H9 (cell line): ENCODE results near the gene ZNF584. TPM values are rescaled to one million over a fixed set of nuclear protein-coding genes. Genes with fewer than 3 reads are reported as not detected.

ENCODE experiments used
- DNase-seq: peaks from one replicate; pipeline ENCODE4 v3.0.0-alpha.2; 2017
- H2AFZ ChIP-seq: one replicate; pipeline ENCODE4 v1.6.1; 2013; ENCODE audit warnings: mild to moderate bottlenecking, low read length, control low read depth, moderate library complexity
- H2AK5ac ChIP-seq: 2 replicates; pipeline ENCODE4 v1.6.1; 2013; ENCODE audit warnings: low read length, control low read depth, mixed read lengths; ENCODE audit not compliant: insufficient read length
- H2BK120ac ChIP-seq: one replicate; pipeline ENCODE4 v1.6.1; 2013; ENCODE audit warnings: low read depth, mild to moderate bottlenecking, low read length, control low read depth, inconsistent platforms; ENCODE audit not compliant: poor library complexity, severe bottlenecking
- H2BK12ac ChIP-seq: 2 replicates; pipeline ENCODE4 v1.6.1; 2013; ENCODE audit warnings: low read length, control low read depth, mixed read lengths, low read depth; ENCODE audit not compliant: insufficient read length
- H2BK15ac ChIP-seq: 2 replicates; pipeline ENCODE4 v1.6.1; 2013; ENCODE audit warnings: low read depth, low read length, control low read depth
- H2BK20ac ChIP-seq: one replicate; pipeline ENCODE4 v1.6.1; 2013; ENCODE audit warnings: low read depth, mild to moderate bottlenecking, low read length, control low read depth, inconsistent platforms; ENCODE audit not compliant: poor library complexity, severe bottlenecking
- H2BK5ac ChIP-seq: 2 replicates; pipeline ENCODE4 v1.6.1; 2013; ENCODE audit warnings: low read length, control low read depth, mixed read lengths; ENCODE audit not compliant: insufficient read length
- H3K14ac ChIP-seq: 2 replicates; pipeline ENCODE4 v1.6.1; 2013; ENCODE audit warnings: low read length, control low read depth; ENCODE audit not compliant: insufficient read depth
- H3K18ac ChIP-seq: 2 replicates; pipeline ENCODE4 v1.6.1; 2013; ENCODE audit warnings: low read depth, mild to moderate bottlenecking, mixed read lengths, low read length, control low read depth; ENCODE audit not compliant: insufficient read length
- H3K23ac ChIP-seq: 2 replicates; pipeline ENCODE4 v1.6.1; 2013; ENCODE audit warnings: low read length, control low read depth, mixed read lengths, low read depth; ENCODE audit not compliant: insufficient read length
- H3K23me2 ChIP-seq: 2 replicates; pipeline ENCODE4 v1.6.1; 2013; ENCODE audit warnings: low read depth, mild to moderate bottlenecking, mixed read lengths, low read length, control low read depth; ENCODE audit not compliant: insufficient read length, poor library complexity, severe bottlenecking
- H3K27ac ChIP-seq: 2 replicates; pipeline ENCODE4 v1.5.1; 2013; ENCODE audit warnings: low read length, control low read depth, mixed read lengths, low read depth; ENCODE audit not compliant: insufficient read length
- H3K27me3 ChIP-seq: 2 replicates; pipeline ENCODE4 v1.6.1; 2013; ENCODE audit warnings: low read length, control low read depth, inconsistent platforms; ENCODE audit not compliant: insufficient read depth
- H3K4ac ChIP-seq: 2 replicates; pipeline ENCODE4 v1.6.1; 2013; ENCODE audit warnings: low read depth, mild to moderate bottlenecking, control low read depth, inconsistent platforms, low read length, moderate library complexity
- H3K4me1 ChIP-seq: 2 replicates; pipeline ENCODE4 v1.6.1; 2013; ENCODE audit warnings: low read length, control low read depth, inconsistent platforms; ENCODE audit not compliant: insufficient read depth
- H3K4me2 ChIP-seq: 2 replicates; pipeline ENCODE4 v1.6.1; 2013; ENCODE audit warnings: low read length, control low read depth, mixed read lengths; ENCODE audit not compliant: insufficient read length, insufficient read depth
- H3K56ac ChIP-seq: 2 replicates; pipeline ENCODE4 v1.6.1; 2013; ENCODE audit warnings: low read depth, mild to moderate bottlenecking, mixed read lengths, low read length, control low read depth; ENCODE audit not compliant: insufficient read length
- H3K79me1 ChIP-seq: 2 replicates; pipeline ENCODE4 v1.6.1; 2013; ENCODE audit warnings: low read depth, mild to moderate bottlenecking, moderate library complexity, low read length, control low read depth, inconsistent platforms; ENCODE audit not compliant: insufficient read depth, poor library complexity, severe bottlenecking
- H3K79me2 ChIP-seq: 2 replicates; pipeline ENCODE4 v1.6.1; 2013; ENCODE audit warnings: low read length, control low read depth, inconsistent platforms; ENCODE audit not compliant: insufficient read depth
- H3K9ac ChIP-seq: 2 replicates; pipeline ENCODE4 v1.6.1; 2013; ENCODE audit warnings: low read length, control low read depth, mixed read lengths; ENCODE audit not compliant: insufficient read length; ENCODE audit errors: extremely low read depth
- H3K9me3 ChIP-seq: one replicate; pipeline ENCODE4 v1.6.1; 2013; ENCODE audit warnings: low read depth, low read length, inconsistent platforms; ENCODE audit not compliant: control insufficient read depth
- H3T11ph ChIP-seq: one replicate; pipeline ENCODE4 v1.6.1; 2013; ENCODE audit warnings: mild to moderate bottlenecking, low read length, control low read depth, inconsistent platforms
- H4K20me1 ChIP-seq: one replicate; pipeline ENCODE4 v1.6.1; 2013; ENCODE audit not compliant: control insufficient read depth, insufficient read length, insufficient read depth
- H4K5ac ChIP-seq: 2 replicates; pipeline ENCODE4 v1.6.1; 2013; ENCODE audit warnings: low read depth, mild to moderate bottlenecking, mixed read lengths, low read length, control low read depth; ENCODE audit not compliant: insufficient read length
- H4K8ac ChIP-seq: replicated peaks from 2 replicates; pipeline ENCODE4 v1.6.1; 2013; ENCODE audit warnings: low read length, control low read depth, mixed read lengths, low read depth; ENCODE audit not compliant: insufficient read length
- H4K91ac ChIP-seq: 2 replicates; pipeline ENCODE4 v1.6.1; 2013; ENCODE audit warnings: low read depth, mild to moderate bottlenecking, moderate library complexity, mixed read lengths, low read length, control low read depth; ENCODE audit not compliant: insufficient read length
- H3K27ac Mint-ChIP-seq, 3 experiments: 2 replicates in 2 of 3; 3 replicates in 1 of 3; pipeline ENCODE4 v1.8.0; 2020 to 2021; ENCODE audit warnings: mixed read lengths in 3 of 3, mild to moderate bottlenecking in 1 of 3, moderate library complexity in 1 of 3
- H3K27me3 Mint-ChIP-seq: 2 replicates; pipeline ENCODE4 v1.8.0; 2021; ENCODE audit warnings: low read depth, mild to moderate bottlenecking, moderate library complexity, mixed read lengths
- H3K36me3 Mint-ChIP-seq, 3 experiments: 2 replicates in 2 of 3; 3 replicates in 1 of 3; pipeline ENCODE4 v1.8.0; 2020 to 2021; ENCODE audit warnings: low read depth in 3 of 3, mixed read lengths in 3 of 3; ENCODE audit not compliant: insufficient read depth in 1 of 3
- H3K4me1 Mint-ChIP-seq, 2 experiments: 2 replicates each; pipeline ENCODE4 v1.8.0; 2020; ENCODE audit warnings: mixed read lengths in 2 of 2
- H3K4me3 Mint-ChIP-seq, 2 experiments: 2 replicates in 1 of 2; 3 replicates in 1 of 2; pipeline ENCODE4 v1.8.0; 2020 to 2021; ENCODE audit warnings: mild to moderate bottlenecking in 2 of 2, mixed read lengths in 2 of 2, moderate library complexity in 1 of 2
- H3K9me3 Mint-ChIP-seq, 2 experiments: 2 replicates in 1 of 2; 3 replicates in 1 of 2; pipeline ENCODE4 v1.8.0; 2020; ENCODE audit warnings: mild to moderate bottlenecking in 2 of 2, mixed read lengths in 2 of 2, moderate library complexity in 1 of 2
- WGBS: extraction: QIAGEN DNeasy Blood & Tissue Kit; methylation state at CpG from one replicate; pipeline ENCODE4 v1.1.7; 2013; ENCODE audit warnings: missing lambda C conversion rate, low lambda C conversion rate, mixed read lengths; ENCODE audit not compliant: insufficient read length; ENCODE audit errors: extremely low coverage; 5-methylcytosine and 5-hydroxymethylcytosine counted together
- long read RNA-seq: library from polyadenylated mRNA; unstranded; transcript quantifications from one replicate; pipeline ENCODE4 v2.0.0, GENCODE V29; 2020
- total RNA-seq: library from RNA; stranded (reverse); gene quantifications from 2 replicates; pipeline ENCODE4 v1.2.1, GENCODE V29; 2021
- TF ChIP-seq, protein P1 (sequence below): fragments of 200-600 bp; sonication (generic); conservative IDR thresholded peaks from 3 replicates; pipeline ENCODE4 v1.8.0; 2021; ENCODE audit warnings: antibody characterized with exemption, mild to moderate bottlenecking

ZNF584 gene
- 6.5 and 7.4 TPM in 2 replicates for total RNA-seq
- long read RNA-seq, transcript ZNF584-201 (4 exons, 2,332 nt) = major isoform, 9 of 52 reads
- long read RNA-seq, transcript ZNF584-203 (4 exons, 2,187 nt) = minor isoform, 8 of 52 reads
- long read RNA-seq, partial matches to known transcripts = 0 of 52 reads
- long read RNA-seq, other reads (novel, unspliced or antisense) = 35 of 52 reads

DNA sequence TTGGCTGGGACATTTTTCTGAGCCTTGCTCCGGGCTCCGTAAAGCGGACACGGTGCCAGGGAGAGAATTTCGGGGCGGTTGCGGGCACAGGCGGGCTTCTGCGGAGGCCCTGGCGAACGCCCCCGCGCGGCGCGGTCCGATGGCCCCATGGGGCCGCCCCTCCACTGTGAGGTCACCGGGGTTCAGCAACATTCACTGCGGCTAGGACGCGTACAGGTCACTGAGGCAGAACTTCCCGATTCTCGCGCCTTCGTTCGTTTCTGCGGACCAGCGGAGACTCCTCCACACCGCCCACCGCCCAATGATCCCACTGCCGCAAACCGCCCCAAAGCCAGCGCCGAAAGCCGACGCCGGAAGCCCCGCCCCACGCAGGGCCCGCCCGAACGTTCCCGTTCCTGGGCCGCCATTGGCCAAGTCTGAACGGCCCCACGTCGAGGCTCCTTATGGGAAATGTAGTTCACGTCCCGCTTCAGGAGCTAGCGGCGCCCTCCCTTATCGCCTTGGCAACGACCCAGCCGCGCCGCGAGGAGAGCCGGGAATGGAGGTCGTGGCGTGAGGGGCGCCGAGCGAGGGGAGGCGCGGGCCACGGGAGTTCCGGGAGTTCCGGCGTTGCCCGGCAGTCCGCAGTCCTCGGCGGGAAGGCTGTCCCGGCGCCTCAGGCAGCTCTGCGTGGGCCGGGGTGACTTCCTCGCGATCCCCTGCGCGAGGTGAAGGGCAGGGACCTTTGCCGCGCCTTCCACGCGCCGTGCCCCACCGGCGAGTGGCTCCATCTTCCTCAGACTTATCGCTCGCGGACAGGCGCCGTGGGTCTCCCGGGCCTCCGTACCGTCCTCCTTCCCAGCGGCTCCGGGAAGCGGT, at the start of gene ZNF584:
Gene ZNF584 (plus strand): TSS at position 498 of the 858 bp plus-strand sequence. CDS start 499 bp downstream, outside the sequence.
- no peak within 1 kb of the TSS for H4K91ac ChIP-seq
- no peak within 1 kb of the TSS for H3K56ac ChIP-seq
- peak; percentile 96 for DNase-seq
- no peak within 1 kb of the TSS for H2BK5ac ChIP-seq
- no peaks in the 10 kb centered on the region; the same call in 1 of the 2 replicates for H3K27me3 ChIP-seq
- peaks cover 13% of the 10 kb centered on the region for H3K27me3 Mint-ChIP-seq
- no peaks in the 10 kb centered on the region for H3K79me1 ChIP-seq
- H3K9ac ChIP-seq = peak within 1 kb of the TSS; percentile 84
- H2BK12ac ChIP-seq = no peak within 1 kb of the TSS
- H3K27ac ChIP-seq = no peak within 1 kb of the TSS
- peaks cover 10 to 13% of the 10 kb centered on the region in 2 experiments; a peak in 4 of 5 replicates for H3K9me3 Mint-ChIP-seq
- no CpG with 5 or more reads among the region's 100 CpGs for WGBS
- peaks cover 3% of the 10 kb centered on the region for H4K20me1 ChIP-seq
- no peak within 1 kb of the TSS for H2AFZ ChIP-seq
- H3K23me2 ChIP-seq = peaks cover 15% of the 10 kb centered on the region
- H2BK20ac ChIP-seq = no peak within 1 kb of the TSS
- H3K18ac ChIP-seq = peak within 1 kb of the TSS; percentile 52
- H3K23ac ChIP-seq = no peak within 1 kb of the TSS
- H3K36me3 Mint-ChIP-seq = peaks cover 8 to 11% (median 9%) of the 10 kb centered on the region in 3 experiments; a peak in 6 of 7 replicates
- no peak within 1 kb of the TSS for H2AK5ac ChIP-seq
- H3K4me2 ChIP-seq = peak within 1 kb of the TSS; percentile 87
- H3K14ac ChIP-seq = peak within 1 kb of the TSS; percentile 75
- peaks cover 19 to 23% of the 10 kb centered on the region in 2 experiments for H3K4me1 Mint-ChIP-seq
- H3K79me2 ChIP-seq = no peaks in the 10 kb centered on the region
- H3K27ac Mint-ChIP-seq = peak within 1 kb of the TSS; percentile 70 to 96 (median 94); a peak in 4 of 7 replicates
- no peaks in the 10 kb centered on the region for H3K9me3 ChIP-seq
- H2BK120ac ChIP-seq = no peak within 1 kb of the TSS
- H3K4ac ChIP-seq = no peak within 1 kb of the TSS
- TF ChIP-seq, protein P1, sequence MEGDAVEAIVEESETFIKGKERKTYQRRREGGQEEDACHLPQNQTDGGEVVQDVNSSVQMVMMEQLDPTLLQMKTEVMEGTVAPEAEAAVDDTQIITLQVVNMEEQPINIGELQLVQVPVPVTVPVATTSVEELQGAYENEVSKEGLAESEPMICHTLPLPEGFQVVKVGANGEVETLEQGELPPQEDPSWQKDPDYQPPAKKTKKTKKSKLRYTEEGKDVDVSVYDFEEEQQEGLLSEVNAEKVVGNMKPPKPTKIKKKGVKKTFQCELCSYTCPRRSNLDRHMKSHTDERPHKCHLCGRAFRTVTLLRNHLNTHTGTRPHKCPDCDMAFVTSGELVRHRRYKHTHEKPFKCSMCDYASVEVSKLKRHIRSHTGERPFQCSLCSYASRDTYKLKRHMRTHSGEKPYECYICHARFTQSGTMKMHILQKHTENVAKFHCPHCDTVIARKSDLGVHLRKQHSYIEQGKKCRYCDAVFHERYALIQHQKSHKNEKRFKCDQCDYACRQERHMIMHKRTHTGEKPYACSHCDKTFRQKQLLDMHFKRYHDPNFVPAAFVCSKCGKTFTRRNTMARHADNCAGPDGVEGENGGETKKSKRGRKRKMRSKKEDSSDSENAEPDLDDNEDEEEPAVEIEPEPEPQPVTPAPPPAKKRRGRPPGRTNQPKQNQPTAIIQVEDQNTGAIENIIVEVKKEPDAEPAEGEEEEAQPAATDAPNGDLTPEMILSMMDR = no peak
- peak within 1 kb of the TSS; percentile 87 to 94 for H3K4me3 Mint-ChIP-seq
- no peak within 1 kb of the TSS for H4K5ac ChIP-seq
- H3K4me1 ChIP-seq = peaks cover 5% of the 10 kb centered on the region; the same call in 1 of the 2 replicates
- no peak within 1 kb of the TSS for H2BK15ac ChIP-seq
- H3T11ph ChIP-seq = no peak within 1 kb of the TSS
- H4K8ac ChIP-seq = no peak within 1 kb of the TSS
